HFFc6 (cell line): ENCODE results near the gene RAB9A. TPM values are rescaled to one million over a fixed set of nuclear protein-coding genes. Genes with fewer than 3 reads are reported as not detected.
"Not testable (repeated sequence)": the region's sequence is repeated elsewhere in the genome, so short reads cannot be mapped to it uniquely, and the experiment has no call there.

Experiments used
- DNase-seq: peaks from one replicate; pipeline ENCODE4 v3.0.0-alpha.2; 2018
- H3K27ac Mint-ChIP-seq: 2 replicates; pipeline ENCODE4 v1.8.0; 2020; ENCODE audit warnings: mild to moderate bottlenecking, mixed read lengths
- H3K27me3 Mint-ChIP-seq: 2 replicates; pipeline ENCODE4 v1.8.0; 2021; ENCODE audit warnings: mild to moderate bottlenecking, moderate library complexity, mixed read lengths; ENCODE audit not compliant: insufficient read depth
- H3K36me3 Mint-ChIP-seq: 2 replicates; pipeline ENCODE4 v1.8.0; 2021; ENCODE audit warnings: low read depth, mixed read lengths
- H3K4me1 Mint-ChIP-seq: 2 replicates; pipeline ENCODE4 v1.8.0; 2020; ENCODE audit warnings: low read depth, mixed read lengths
- H3K4me3 Mint-ChIP-seq: 2 replicates; pipeline ENCODE4 v1.8.0; 2020; ENCODE audit warnings: mild to moderate bottlenecking, moderate library complexity, mixed read lengths
- H3K9me3 Mint-ChIP-seq: 2 replicates; pipeline ENCODE4 v1.8.0; 2020; ENCODE audit warnings: mild to moderate bottlenecking, mixed read lengths
- total RNA-seq, 6 experiments: library from RNA; stranded (reverse); fragmentation: NEBNext Ultra II Directional; extraction: Animal tissue kit (Norgen Biotek cat#: 25700); gene quantifications; 2 replicates in 1 of 6; 3 replicates in 5 of 6; pipeline ENCODE4 v1.2.3, GENCODE V29; 2021
- TF ChIP-seq, protein P1 (sequence below): fragments of 200-600 bp; sonication (generic); IDR thresholded peaks from 2 replicates; pipeline ENCODE4 v1.5.0; 2021; ENCODE audit warnings: antibody characterized with exemption, mild to moderate bottlenecking

RAB9A gene
- total RNA-seq, 6 experiments from 2014 or later, result 13.5 to 18.3 (median 15.1) TPM

DNA sequence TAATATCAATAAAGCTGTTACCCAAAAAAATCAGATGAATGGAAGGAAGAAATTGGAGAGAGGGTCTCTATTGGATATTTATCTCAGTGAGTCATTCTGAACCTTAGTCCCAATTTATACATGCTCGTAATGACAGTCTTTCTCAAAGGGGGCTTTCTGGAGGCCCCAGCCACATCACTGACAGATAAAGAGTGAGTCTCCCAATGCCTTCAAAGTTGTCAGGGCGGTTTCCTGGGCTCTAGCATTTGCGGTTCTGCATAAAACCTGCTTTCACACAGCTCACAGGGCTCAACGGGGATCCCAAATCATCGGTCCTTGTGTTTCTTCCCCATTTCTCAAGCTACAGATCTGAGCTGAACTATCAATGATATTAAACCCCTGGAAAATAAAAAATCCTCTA is 18.7 kb upstream of the RAB9A start:
- H3K4me3 Mint-ChIP-seq, result no peak overlapping the region
- H3K4me1 Mint-ChIP-seq, result peaks cover 11% of the 10 kb centered on the region
- H3K27me3 Mint-ChIP-seq, result peaks cover 4% of the 10 kb centered on the region
- H3K36me3 Mint-ChIP-seq, result no peaks in the 10 kb centered on the region
- no peak for DNase-seq
- H3K9me3 Mint-ChIP-seq, result no peaks in the 10 kb centered on the region
- no peak overlapping the region for H3K27ac Mint-ChIP-seq
- TF ChIP-seq, protein P1, sequence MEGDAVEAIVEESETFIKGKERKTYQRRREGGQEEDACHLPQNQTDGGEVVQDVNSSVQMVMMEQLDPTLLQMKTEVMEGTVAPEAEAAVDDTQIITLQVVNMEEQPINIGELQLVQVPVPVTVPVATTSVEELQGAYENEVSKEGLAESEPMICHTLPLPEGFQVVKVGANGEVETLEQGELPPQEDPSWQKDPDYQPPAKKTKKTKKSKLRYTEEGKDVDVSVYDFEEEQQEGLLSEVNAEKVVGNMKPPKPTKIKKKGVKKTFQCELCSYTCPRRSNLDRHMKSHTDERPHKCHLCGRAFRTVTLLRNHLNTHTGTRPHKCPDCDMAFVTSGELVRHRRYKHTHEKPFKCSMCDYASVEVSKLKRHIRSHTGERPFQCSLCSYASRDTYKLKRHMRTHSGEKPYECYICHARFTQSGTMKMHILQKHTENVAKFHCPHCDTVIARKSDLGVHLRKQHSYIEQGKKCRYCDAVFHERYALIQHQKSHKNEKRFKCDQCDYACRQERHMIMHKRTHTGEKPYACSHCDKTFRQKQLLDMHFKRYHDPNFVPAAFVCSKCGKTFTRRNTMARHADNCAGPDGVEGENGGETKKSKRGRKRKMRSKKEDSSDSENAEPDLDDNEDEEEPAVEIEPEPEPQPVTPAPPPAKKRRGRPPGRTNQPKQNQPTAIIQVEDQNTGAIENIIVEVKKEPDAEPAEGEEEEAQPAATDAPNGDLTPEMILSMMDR, result no peak

DNA sequence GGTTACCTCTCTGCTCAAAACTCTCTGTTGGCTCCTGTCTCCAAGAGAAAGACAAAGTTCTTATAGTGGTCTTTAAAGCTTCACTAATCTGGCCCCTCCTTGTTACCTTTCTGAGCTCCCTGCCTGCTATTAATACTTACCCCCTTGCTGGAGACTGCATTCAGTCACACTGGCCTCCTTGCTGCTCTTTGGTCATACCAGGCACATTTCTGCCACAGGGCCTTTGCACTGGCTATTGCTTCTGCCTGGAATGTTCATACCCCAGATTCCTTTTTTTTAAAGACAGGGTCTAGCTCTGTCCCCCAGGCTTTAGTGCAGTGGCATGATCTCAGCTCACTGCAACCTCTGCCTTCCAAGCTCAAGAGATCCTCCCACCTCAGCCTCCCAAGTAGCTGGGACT is 15.9 kb upstream of the RAB9A start:
- no peaks in the 10 kb centered on the region for H3K9me3 Mint-ChIP-seq
- peaks cover 4% of the 10 kb centered on the region for H3K27me3 Mint-ChIP-seq
- H3K4me1 Mint-ChIP-seq, result peaks cover 11% of the 10 kb centered on the region
- no peaks in the 10 kb centered on the region for H3K36me3 Mint-ChIP-seq
- no peak overlapping the region for H3K4me3 Mint-ChIP-seq
- H3K27ac Mint-ChIP-seq, result no peak overlapping the region
- no peak for DNase-seq
- TF ChIP-seq, protein P1, result no peak

- no peak overlapping the region for H3K27ac Mint-ChIP-seq
- DNase-seq, result no peak
- H3K9me3 Mint-ChIP-seq, result no peaks in the 10 kb centered on the region
- no peaks in the 10 kb centered on the region for H3K4me1 Mint-ChIP-seq
- no peak overlapping the region for H3K4me3 Mint-ChIP-seq
- TF ChIP-seq, protein P1, result no peak
- H3K36me3 Mint-ChIP-seq, result no peaks in the 10 kb centered on the region
- peaks cover 2% of the 10 kb centered on the region; the same call in 1 of the 2 replicates for H3K27me3 Mint-ChIP-seq
These were observed 12.0 kb upstream of the RAB9A start for GRCh38 chrX:13676885-13677284.

DNA sequence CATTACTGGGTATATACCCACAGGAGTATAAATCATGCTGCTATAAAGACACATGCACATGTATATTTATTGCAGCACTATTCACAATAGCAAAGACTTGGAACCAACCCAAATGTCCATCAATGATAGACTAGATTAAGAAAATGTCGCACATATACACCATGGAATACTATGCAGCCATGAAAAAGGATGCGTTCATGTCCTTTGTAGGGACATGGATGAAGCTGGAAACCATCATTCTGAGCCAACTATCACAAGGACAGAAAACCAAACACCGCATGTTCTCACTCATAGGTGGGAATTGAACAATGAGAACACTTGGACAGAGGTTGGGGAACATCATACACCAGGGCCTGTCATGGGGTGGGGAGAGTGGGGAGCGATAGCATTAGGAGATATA is 9.2 kb upstream of the RAB9A start:
- H3K4me3 Mint-ChIP-seq, H3K4me1 Mint-ChIP-seq, H3K27me3 Mint-ChIP-seq, DNase-seq, H3K27ac Mint-ChIP-seq, H3K36me3 Mint-ChIP-seq, H3K9me3 Mint-ChIP-seq: not testable (repeated sequence)

DNA sequence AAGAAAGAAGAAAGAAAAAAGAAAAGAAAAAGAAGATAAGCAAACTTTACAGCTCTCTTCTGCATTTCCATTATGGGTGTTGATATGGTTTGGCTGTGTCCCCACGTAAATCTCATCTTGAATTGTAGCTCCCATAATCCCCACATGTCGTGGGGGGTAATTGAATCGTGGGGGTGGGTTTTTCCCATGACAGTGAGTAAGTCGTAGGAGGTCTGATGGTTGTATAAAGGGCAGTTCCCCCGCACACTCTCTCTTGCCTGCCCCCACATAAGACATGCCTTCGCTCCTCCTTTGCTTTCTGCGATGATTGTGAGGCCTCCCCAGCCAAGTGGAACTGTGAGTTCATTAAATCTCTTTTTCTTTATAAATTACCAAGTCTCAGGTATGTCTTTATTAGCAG is 7.3 kb upstream of the RAB9A start:
- H3K27me3 Mint-ChIP-seq, result peaks cover 2% of the 10 kb centered on the region; the same call in 1 of the 2 replicates

GRCh38 chrX:13684361-13684760 is 4.6 kb upstream of the RAB9A start:
- H3K27me3 Mint-ChIP-seq, result no peaks in the 10 kb centered on the region
- no peak for DNase-seq
- TF ChIP-seq, protein P1, result no peak

More for the DNA sequence above, 7.3 kb upstream of the RAB9A start:
- H3K9me3 Mint-ChIP-seq, result no peaks in the 10 kb centered on the region
- DNase-seq, result no peak
- no peaks in the 10 kb centered on the region for H3K36me3 Mint-ChIP-seq
- H3K4me3 Mint-ChIP-seq, result no peak overlapping the region
- peaks cover 20% of the 10 kb centered on the region for H3K4me1 Mint-ChIP-seq
- TF ChIP-seq, protein P1, result no peak
- H3K27ac Mint-ChIP-seq, result no peak overlapping the region

More at GRCh38 chrX:13684361-13684760, 4.6 kb upstream of the RAB9A start:
- peaks cover 28% of the 10 kb centered on the region for H3K4me1 Mint-ChIP-seq
- no peaks in the 10 kb centered on the region for H3K36me3 Mint-ChIP-seq
- H3K9me3 Mint-ChIP-seq, result no peaks in the 10 kb centered on the region
- peak overlapping the region; percentile 26; the same call in 1 of the 2 replicates for H3K27ac Mint-ChIP-seq
- H3K4me3 Mint-ChIP-seq, result no peak overlapping the region; the same call in 1 of the 2 replicates
